Activated B cell treated with CpG ODN at 0.5 μM for 24 hours (primary cell): ENCODE measurements around the gene COL23A1. TPM values are rescaled to one million over a fixed set of nuclear protein-coding genes. Genes with fewer than 3 reads are reported as not detected.

Source experiments
- ATAC-seq: fragments of 200-7000 bp; cut with Tn5 transposase; one replicate; pipeline ENCODE4 v1.10.0; 2021; ENCODE audit warnings: low read depth, mild to moderate bottlenecking, moderate library complexity
- CTCF ChIA-PET: fragments of 350-600 bp; sonication (Branson Sonifier 250); formaldehyde crosslinking; loops from one replicate; lab custom pipeline; 2021; ENCODE audit warnings: antibody characterized with exemption; lab: Charles Lee
- POLR2A ChIA-PET: fragments of 350-600 bp; sonication (Branson Sonifier 250); formaldehyde crosslinking; loops from one replicate; lab custom pipeline; 2021; ENCODE audit warnings: antibody characterized with exemption; lab: Charles Lee
- DNase-seq: peaks from one replicate; pipeline ENCODE4 v3.0.0; 2022
- H3K27ac Mint-ChIP-seq: one replicate; pipeline ENCODE4 v1.8.0; 2020; ENCODE audit warnings: mixed read lengths
- H3K27me3 Mint-ChIP-seq: one replicate; pipeline ENCODE4 v1.8.0; 2021; ENCODE audit warnings: mixed read lengths
- H3K36me3 Mint-ChIP-seq: one replicate; pipeline ENCODE4 v1.8.0; 2021; ENCODE audit warnings: low read depth, mixed read lengths
- H3K4me1 Mint-ChIP-seq: one replicate; pipeline ENCODE4 v1.8.0; 2021; ENCODE audit warnings: mixed read lengths
- H3K4me3 Mint-ChIP-seq: one replicate; pipeline ENCODE4 v1.8.0; 2020; ENCODE audit warnings: mild to moderate bottlenecking, mixed read lengths
- H3K9me3 Mint-ChIP-seq: one replicate; pipeline ENCODE4 v1.8.0; 2020; ENCODE audit warnings: mixed read lengths
- CTCF ChIP-seq: fragments of 200-600 bp; IDR thresholded peaks from one replicate; pipeline ENCODE4 v1.8.0; 2022; ENCODE audit warnings: antibody characterized with exemption, mild to moderate bottlenecking
- intact Hi-C: fragments of 100-400 bp; cut with micrococcal nuclease; formaldehyde crosslinking; loops from one replicate; pipeline ENCODE4 v1.15.1; 2024
- total RNA-seq: library from RNA; stranded (reverse); gene quantifications from 2 replicates; pipeline ENCODE4 v1.2.3, GENCODE V29; 2022

The COL23A1 gene
- total RNA-seq, 1 donor from 2014 or later, result not detected

- no peaks in the 10 kb centered on the region for H3K4me1 Mint-ChIP-seq
- ATAC-seq (no peak), DNase-seq (no peak)
- no peaks in the 10 kb centered on the region for H3K36me3 Mint-ChIP-seq
- no peak overlapping the region for H3K4me3 Mint-ChIP-seq
- H3K27me3 Mint-ChIP-seq, result peaks cover 8% of the 10 kb centered on the region
- ChIA-PET POLR2A (no interaction called here), CTCF (no interaction called here)
- intact Hi-C loops, result no loop called here
- H3K9me3 Mint-ChIP-seq, result no peaks in the 10 kb centered on the region
- H3K27ac Mint-ChIP-seq, result no peak overlapping the region
- TF ChIP-seq CTCF, result no peak
Measured at GRCh38 chr5:178417391-178417811, 172.8 kb downstream of the COL23A1 start.

- intact Hi-C loops, result no loop called here
- H3K4me1 Mint-ChIP-seq, result no peaks in the 10 kb centered on the region
- CTCF ChIA-PET, result no interaction called here
- TF ChIP-seq CTCF, result no peak
- H3K27ac Mint-ChIP-seq, result no peak overlapping the region
- H3K9me3 Mint-ChIP-seq, result no peaks in the 10 kb centered on the region
- no peak overlapping the region for H3K4me3 Mint-ChIP-seq
- DNase-seq (no peak), ATAC-seq (no peak)
- POLR2A ChIA-PET, result no interaction called here
- peaks cover 8% of the 10 kb centered on the region for H3K27me3 Mint-ChIP-seq
- no peaks in the 10 kb centered on the region for H3K36me3 Mint-ChIP-seq
Measured at GRCh38 chr5:178416919-178417318, 173.3 kb downstream of the COL23A1 start.

GRCh38 chr5:178416206-178416882 is 173.8 kb downstream of the COL23A1 start:
- ChIA-PET CTCF (no interaction called here), POLR2A (no interaction called here)
- Mint-ChIP-seq H3K4me3 (no peak overlapping the region), H3K36me3 (no peaks in the 10 kb centered on the region), H3K27ac (no peak overlapping the region), H3K4me1 (no peaks in the 10 kb centered on the region), H3K27me3 (peaks cover 11% of the 10 kb centered on the region), H3K9me3 (no peaks in the 10 kb centered on the region)
- intact Hi-C loops, result no loop called here
- no peak for TF ChIP-seq CTCF
- DNase-seq (no peak), ATAC-seq (no peak)

- no peak for TF ChIP-seq CTCF
- Mint-ChIP-seq H3K27ac (no peak overlapping the region), H3K9me3 (no peaks in the 10 kb centered on the region), H3K4me1 (no peaks in the 10 kb centered on the region), H3K4me3 (no peak overlapping the region), H3K27me3 (peaks cover 17% of the 10 kb centered on the region), H3K36me3 (no peaks in the 10 kb centered on the region)
- ChIA-PET POLR2A (no interaction called here), CTCF (no interaction called here)
- ATAC-seq (no peak), DNase-seq (no peak)
- intact Hi-C loops, result no loop called here
Measured at GRCh38 chr5:178415353-178415752, 174.8 kb downstream of the COL23A1 start.

GRCh38 chr5:178413988-178414387 is 176.2 kb downstream of the COL23A1 start:
- TF ChIP-seq CTCF, result no peak
- H3K36me3 Mint-ChIP-seq, result no peaks in the 10 kb centered on the region
- H3K4me3 Mint-ChIP-seq, result no peak overlapping the region
- H3K27ac Mint-ChIP-seq, result no peak overlapping the region
- intact Hi-C loops, result no loop called here
- DNase-seq (no peak), ATAC-seq (no peak)
- peaks cover 11% of the 10 kb centered on the region for H3K27me3 Mint-ChIP-seq
- no peaks in the 10 kb centered on the region for H3K9me3 Mint-ChIP-seq
- POLR2A ChIA-PET, result no interaction called here
- CTCF ChIA-PET, result no interaction called here
- no peaks in the 10 kb centered on the region for H3K4me1 Mint-ChIP-seq
